ENCODE measurements around the gene PLCG2.
"Not testable (repeated sequence)": the region's sequence is repeated elsewhere in the genome, so short reads cannot be mapped to it uniquely, and the experiment has no call there.

PLCG2 gene

DNA sequence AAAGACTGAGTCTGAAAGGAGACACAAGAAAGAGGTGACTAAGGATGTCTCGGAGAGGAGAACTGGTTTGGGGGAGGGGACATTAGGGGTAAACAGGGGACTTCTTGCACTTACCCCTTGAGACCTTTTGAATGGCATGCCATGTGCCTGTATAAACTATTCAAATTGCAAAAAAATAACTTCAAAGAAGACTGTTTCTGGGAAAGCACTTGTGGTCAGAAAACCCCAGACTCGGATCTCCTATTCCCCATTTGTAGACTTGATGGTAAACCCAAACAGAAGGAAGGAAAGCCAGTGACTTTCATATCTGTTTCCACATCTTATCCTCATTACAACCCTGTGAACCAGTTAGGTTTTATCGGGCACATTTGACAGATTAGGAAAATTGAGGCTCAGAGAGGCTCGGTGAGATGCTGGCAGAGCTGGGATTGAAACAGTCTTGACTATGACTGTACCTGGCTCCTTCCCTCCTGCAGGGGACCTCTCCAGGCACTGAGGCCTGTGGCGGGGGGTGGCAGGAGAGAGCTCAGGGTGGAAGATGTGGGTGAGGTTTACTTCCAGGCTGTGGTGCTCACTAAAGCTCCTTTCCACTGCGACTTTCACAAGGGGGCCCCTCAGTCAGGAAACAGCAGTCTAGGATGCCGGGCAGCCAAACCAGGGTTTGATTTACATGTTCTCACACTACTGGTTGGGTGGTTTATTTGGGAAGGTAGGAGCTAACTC is 30.5 kb upstream of the PLCG2 start:
- peak overlapping the region; percentile 53 to 83 (median 78) for H3K4me2 ChIP-seq
- peak overlapping the region in 6 of 11 experiments; percentile 6 to 41 (median 32); a peak in 5 of 22 replicates for H3K9ac ChIP-seq
- H3K27ac ChIP-seq, result peak overlapping the region in 8 of 11 experiments; percentile 5 to 60 (median 38); a peak in 13 of 22 replicates
- TF ChIP-seq Cebpa-rat (IDR thresholded peaks at IDR 0.05), result no peak
- H4K20me1 ChIP-seq, result no peaks in the 10 kb centered on the region
- H3K4me1 ChIP-seq, result peaks cover 57 to 73% (median 64%) of the 10 kb centered on the region in 10 experiments
- no peaks in the 10 kb centered on the region for H3K36me3 ChIP-seq
- H3K4me3 ChIP-seq, result no peak overlapping the region
- no peaks in the 10 kb centered on the region for H3K27me3 ChIP-seq
- H3K9me3 ChIP-seq (replicated peaks in 1 of 11), result no peaks in the 10 kb centered on the region

DNA sequence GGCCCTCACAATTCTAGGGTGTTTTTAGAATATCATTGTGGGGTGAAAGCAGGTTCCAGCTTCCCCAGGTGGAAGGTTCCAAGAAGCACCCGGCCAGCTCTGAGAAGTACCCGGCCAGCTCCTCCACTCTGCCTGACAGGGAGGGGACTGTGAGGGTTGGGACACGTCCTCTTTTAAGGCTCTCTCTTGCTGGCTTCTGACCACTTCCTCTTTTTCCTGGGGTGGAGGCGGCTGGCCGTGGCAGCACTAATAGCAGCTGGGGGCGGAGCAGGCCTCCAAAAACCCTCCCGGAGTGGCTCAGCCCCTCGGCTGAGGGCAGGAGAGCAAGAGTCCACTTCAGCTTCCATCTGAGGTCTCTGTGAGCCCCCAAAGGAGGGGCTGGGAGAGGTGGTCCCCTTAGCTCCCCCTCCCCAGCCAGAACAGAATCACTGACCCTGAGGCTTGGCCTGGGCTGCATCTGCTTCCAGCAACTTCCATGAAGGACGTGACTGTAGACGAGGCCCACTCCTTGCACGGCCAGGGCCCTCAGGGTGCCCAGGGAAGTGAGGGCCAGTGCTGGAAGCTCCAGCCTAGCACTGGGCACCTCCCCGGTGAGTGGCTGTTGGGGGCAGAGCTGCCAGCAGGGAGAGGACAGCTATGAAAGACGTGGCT is 26.7 kb upstream of the PLCG2 start:
- Histone ChIP-seq H3K9ac (peak overlapping the region; percentile 46 to 76 (median 67); a peak in 20 of 22 replicates), H3K36me3 (no peaks in the 10 kb centered on the region), H3K27me3 (no peaks in the 10 kb centered on the region), H3K4me1 (peaks cover 79 to 91% (median 85%) of the 10 kb centered on the region in 10 experiments), H3K9me3 (replicated peaks in 1 of 11) (no peaks in the 10 kb centered on the region), H3K27ac (peak overlapping the region; percentile 46 to 85 (median 77); a peak in 21 of 22 replicates), H3K4me3 (peak overlapping the region in 3 of 10 experiments; percentile 16 to 47 (median 31); a peak in 6 of 20 replicates), H3K4me2 (peak overlapping the region; percentile 80 to 99 (median 88)), H4K20me1 (no peaks in the 10 kb centered on the region)
- no peak for TF ChIP-seq Cebpa-rat (IDR thresholded peaks at IDR 0.05)

DNA sequence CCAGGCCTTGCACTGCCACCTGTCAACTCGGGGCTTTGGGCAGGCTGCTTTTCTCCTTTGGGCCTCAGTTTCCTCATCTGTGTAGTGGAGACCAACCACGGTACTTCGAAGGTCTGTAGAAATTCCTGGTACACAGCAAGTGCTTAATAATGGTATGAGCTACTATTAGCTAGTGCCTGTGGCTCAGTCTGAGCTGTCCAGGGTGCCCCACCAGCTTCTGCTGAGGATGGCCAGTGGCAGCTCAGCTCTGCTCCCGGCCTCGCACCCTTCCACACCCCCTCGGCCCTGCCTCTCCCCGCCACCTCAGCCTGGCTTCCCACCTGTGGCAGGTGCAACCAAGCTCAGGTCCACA is 26.2 kb upstream of the PLCG2 start:
- Histone ChIP-seq H3K4me2 (peak overlapping the region; percentile 80 to 99 (median 88)), H3K4me1 (peaks cover 78 to 92% (median 86%) of the 10 kb centered on the region in 10 experiments), H3K9ac (peak overlapping the region; percentile 46 to 76 (median 67); a peak in 20 of 22 replicates), H3K9me3 (replicated peaks in 1 of 11) (peaks cover 0 to 1% (median 0%) of the 10 kb centered on the region in 11 experiments; a peak in 5 of 22 replicates), H4K20me1 (no peaks in the 10 kb centered on the region), H3K27me3 (no peaks in the 10 kb centered on the region), H3K4me3 (peak overlapping the region in 2 of 10 experiments; percentile 16 to 47; a peak in 4 of 20 replicates), H3K36me3 (no peaks in the 10 kb centered on the region), H3K27ac (peak overlapping the region; percentile 46 to 85 (median 77); a peak in 21 of 22 replicates)
- TF ChIP-seq Cebpa-rat (IDR thresholded peaks at IDR 0.05), result no peak

DNA sequence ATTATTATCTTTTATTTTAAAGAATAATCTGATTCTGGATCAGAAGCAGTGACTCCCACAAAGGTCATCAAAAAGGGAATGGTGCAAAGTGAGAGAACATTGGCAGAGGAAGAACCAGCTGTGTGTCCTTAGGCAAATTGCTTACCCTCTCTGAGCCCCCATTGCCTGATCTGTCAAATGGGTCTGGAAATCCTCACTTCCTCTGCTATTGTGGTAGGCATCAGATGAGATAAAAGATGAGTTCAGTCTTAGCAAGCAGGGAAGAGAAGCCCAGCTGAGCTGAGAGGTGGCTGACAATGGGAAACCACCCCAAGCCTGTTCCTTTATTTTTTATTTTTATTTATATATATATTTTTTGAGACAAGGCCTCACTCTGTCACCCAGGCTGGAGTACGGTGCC is 24.2 kb upstream of the PLCG2 start:
- Histone ChIP-seq H3K27ac (peak overlapping the region in 9 of 11 experiments; percentile 50 to 84 (median 73); a peak in 13 of 22 replicates), H3K4me2 (peak overlapping the region; percentile 74 to 95 (median 89); a peak in 21 of 22 replicates), H3K36me3 (no peaks in the 10 kb centered on the region), H3K9ac (peak overlapping the region in 3 of 11 experiments; percentile 60 to 68 (median 64); a peak in 2 of 22 replicates), H3K9me3 (replicated peaks in 1 of 11) (peaks cover 0 to 11% (median 4%) of the 10 kb centered on the region in 11 experiments; a peak in 9 of 22 replicates), H4K20me1 (no peaks in the 10 kb centered on the region), H3K4me1 (peaks cover 58 to 78% (median 70%) of the 10 kb centered on the region in 10 experiments), H3K27me3 (no peaks in the 10 kb centered on the region), H3K4me3 (no peak overlapping the region)
- TF ChIP-seq Cebpa-rat (IDR thresholded peaks at IDR 0.05), result no peak

DNA sequence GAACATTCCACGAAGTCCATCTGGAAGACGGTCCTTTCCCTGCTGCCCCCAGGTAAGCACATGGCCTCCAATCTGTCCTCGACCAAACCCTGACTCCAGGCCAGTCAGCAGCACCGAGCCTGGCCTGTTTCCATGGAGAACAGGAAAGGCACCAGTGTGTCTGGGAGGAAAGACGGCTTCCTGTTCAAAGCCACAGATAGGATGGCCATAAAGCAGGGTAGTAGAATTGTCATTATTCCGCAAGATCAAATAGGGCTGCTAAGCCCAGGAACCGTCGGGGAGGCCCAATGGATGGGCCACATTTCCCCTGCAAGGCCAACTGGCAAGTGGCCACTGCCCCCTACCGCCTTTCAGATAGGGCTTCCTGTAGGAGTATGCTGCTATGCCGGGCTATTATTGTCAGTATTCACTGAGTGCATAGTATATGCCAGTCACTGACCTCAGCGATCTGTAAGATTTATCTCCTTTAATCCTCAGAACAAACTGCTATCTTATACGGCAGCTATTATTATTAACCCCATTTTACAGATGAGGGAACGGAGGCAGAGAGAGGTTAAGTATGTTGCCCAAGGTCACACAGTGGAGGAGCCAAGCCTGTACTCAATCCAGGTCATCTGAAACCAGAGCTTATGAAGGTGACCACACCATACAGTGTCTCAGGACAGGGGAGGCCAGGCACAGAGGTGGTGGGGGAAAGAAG is 23.0 kb upstream of the PLCG2 start:
- Histone ChIP-seq H3K27ac (peak overlapping the region; percentile 34 to 84 (median 73); a peak in 21 of 22 replicates), H3K9ac (peak overlapping the region; percentile 22 to 68 (median 53); a peak in 18 of 22 replicates), H3K36me3 (no peaks in the 10 kb centered on the region), H3K4me3 (peak overlapping the region in 6 of 10 experiments; percentile 4 to 43 (median 19); a peak in 5 of 20 replicates), H3K4me2 (peak overlapping the region; percentile 74 to 95 (median 89)), H3K4me1 (peaks cover 56 to 73% (median 68%) of the 10 kb centered on the region in 10 experiments), H3K27me3 (no peaks in the 10 kb centered on the region), H4K20me1 (no peaks in the 10 kb centered on the region), H3K9me3 (replicated peaks in 1 of 11) (peaks cover 0 to 11% (median 4%) of the 10 kb centered on the region in 11 experiments; a peak in 9 of 22 replicates)
- TF ChIP-seq Cebpa-rat (IDR thresholded peaks at IDR 0.05), result no peak

- no peak for TF ChIP-seq Cebpa-rat (IDR thresholded peaks at IDR 0.05)
- H3K4me2 ChIP-seq, result peak overlapping the region; percentile 74 to 95 (median 89)
- H3K36me3 ChIP-seq, result no peaks in the 10 kb centered on the region
- no peaks in the 10 kb centered on the region for H4K20me1 ChIP-seq
- H3K9ac ChIP-seq, result peak overlapping the region; percentile 14 to 68 (median 53); a peak in 19 of 22 replicates
- no peaks in the 10 kb centered on the region for H3K27me3 ChIP-seq
- peak overlapping the region in 3 of 10 experiments; percentile 4 to 43 (median 9); a peak in 2 of 20 replicates for H3K4me3 ChIP-seq
- H3K27ac ChIP-seq, result peak overlapping the region; percentile 34 to 84 (median 73); a peak in 21 of 22 replicates
- peaks cover 50 to 66% (median 61%) of the 10 kb centered on the region in 10 experiments for H3K4me1 ChIP-seq
- peaks cover 0 to 11% (median 4%) of the 10 kb centered on the region in 11 experiments; a peak in 9 of 22 replicates for H3K9me3 ChIP-seq (replicated peaks in 1 of 11)
Observed at GRCh38 chr16:81756615-81757356, 22.3 kb upstream of the PLCG2 start.

GRCh38 chr16:81758376-81758775 is 20.7 kb upstream of the PLCG2 start:
- Histone ChIP-seq H3K4me2 (peak overlapping the region in 3 of 11 experiments; percentile 17 to 95 (median 90); a peak in 3 of 22 replicates), H3K27ac (peak overlapping the region in 2 of 11 experiments; percentile 0 to 29; a peak in 2 of 22 replicates), H3K4me1 (peaks cover 34 to 51% (median 45%) of the 10 kb centered on the region in 10 experiments), H3K36me3 (no peaks in the 10 kb centered on the region), H3K4me3 (no peak overlapping the region), H3K27me3 (no peaks in the 10 kb centered on the region), H3K9me3 (replicated peaks in 1 of 11) (peaks cover 0 to 11% (median 4%) of the 10 kb centered on the region in 11 experiments; a peak in 9 of 22 replicates), H4K20me1 (no peaks in the 10 kb centered on the region), H3K9ac (no peak overlapping the region)
- TF ChIP-seq Cebpa-rat (IDR thresholded peaks at IDR 0.05), result no peak

GRCh38 chr16:81762322-81762721 is 16.8 kb upstream of the PLCG2 start:
- not testable (repeated sequence) for H3K4me2 ChIP-seq, H3K36me3 ChIP-seq

More at GRCh38 chr16:81762322-81762721, 16.8 kb upstream of the PLCG2 start:
- not testable (repeated sequence) for H3K27me3 ChIP-seq, H4K20me1 ChIP-seq, H3K4me3 ChIP-seq, H3K9ac ChIP-seq, H3K27ac ChIP-seq
- Histone ChIP-seq H3K4me1 (peaks cover 1 to 22% (median 11%) of the 10 kb centered on the region in 10 experiments), H3K9me3 (replicated peaks in 1 of 11) (peaks cover 0 to 11% (median 4%) of the 10 kb centered on the region in 11 experiments; a peak in 9 of 22 replicates)

Measured in BLaER1 treated with 17β-estradiol and CSF1 and Interleukin-3, amounts not matched to agents 10 nM and 100 nM (cell line).